ENCODE results near the gene ADCK2. TPM values are rescaled to one million over a fixed set of nuclear protein-coding genes. Genes with fewer than 3 reads are reported as not detected.

Gene ADCK2
- total RNA-seq, 2 donors from 2014 or later, result 25.4 to 40.6 TPM

GRCh38 chr7:140638173-140638791 lies 34.5 kb upstream of the ADCK2 start:
- H3K36me3 ChIP-seq, result no peaks in the 10 kb centered on the region
- H3K9ac ChIP-seq (ENCODE audit: low read depth in 2 of 2, low read length in 2 of 2), result no peak overlapping the region
- DNase-seq, result no peak
- intact Hi-C loops (cut with DNase I), result no loop called here
- H3K27ac ChIP-seq, result no peak overlapping the region
- peaks cover 11% of the 10 kb centered on the region for H3K27me3 ChIP-seq
- no peak for TF ChIP-seq CTCF (IDR thresholded peaks at IDR 0.05)
- no peak overlapping the region for H3K4me3 ChIP-seq
- no peaks in the 10 kb centered on the region for H3K4me1 ChIP-seq
- H3K9me3 ChIP-seq, result no peaks in the 10 kb centered on the region

GRCh38 chr7:140639366-140640053 lies 33.2 kb upstream of the ADCK2 start:
- Histone ChIP-seq H3K4me1 (no peaks in the 10 kb centered on the region), H3K36me3 (no peaks in the 10 kb centered on the region), H3K9me3 (no peaks in the 10 kb centered on the region), H3K4me3 (peak overlapping the region; percentile 50), H3K9ac (ENCODE audit: low read depth in 2 of 2, low read length in 2 of 2) (peak overlapping the region; percentile 62 to 68), H3K27me3 (peaks cover 11% of the 10 kb centered on the region), H3K27ac (peak overlapping the region; percentile 40)
- DNase-seq, result no peak
- no peak for TF ChIP-seq CTCF (IDR thresholded peaks at IDR 0.05)
- intact Hi-C loops (cut with DNase I), result no loop called here

- Histone ChIP-seq H3K9me3 (no peaks in the 10 kb centered on the region), H3K27me3 (peaks cover 11% of the 10 kb centered on the region), H3K9ac (ENCODE audit: low read depth in 2 of 2, low read length in 2 of 2) (peak overlapping the region; percentile 62 to 68), H3K4me3 (peak overlapping the region; percentile 50), H3K4me1 (no peaks in the 10 kb centered on the region), H3K36me3 (no peaks in the 10 kb centered on the region), H3K27ac (peak overlapping the region; percentile 40)
- TF ChIP-seq CTCF (IDR thresholded peaks at IDR 0.05), result no peak
- intact Hi-C loops (cut with DNase I), result no loop called here
- DNase-seq, result no peak
Measured at GRCh38 chr7:140640060-140640637, 32.6 kb upstream of the ADCK2 start.

- peak; percentile 70 for DNase-seq
- H3K27me3 ChIP-seq, result peaks cover 11% of the 10 kb centered on the region
- H3K27ac ChIP-seq, result peak within 1 kb of the TSS; percentile 41
- peak within 1 kb of the TSS; percentile 68 to 70 for H3K9ac ChIP-seq (ENCODE audit: low read depth in 2 of 2, low read length in 2 of 2)
- intact Hi-C loops (cut with DNase I), result no loop called here
- H3K4me1 ChIP-seq, result no peaks in the 10 kb centered on the region
- no peaks in the 10 kb centered on the region for H3K9me3 ChIP-seq
- no peaks in the 10 kb centered on the region for H3K36me3 ChIP-seq
- TF ChIP-seq CTCF (IDR thresholded peaks at IDR 0.05), result no peak
- peak within 1 kb of the TSS; percentile 50 for H3K4me3 ChIP-seq
Measured at GRCh38 chr7:140640727-140641523, 31.8 kb upstream of the ADCK2 start, which contains the start of gene DENND2A. TSS of gene DENND2A (minus strand) at chr7:140640813. CDS start at chr7:140602397, 38,416 bp downstream.

GRCh38 chr7:140641524-140642195 lies 31.1 kb upstream of the ADCK2 start:
- no peak for TF ChIP-seq CTCF (IDR thresholded peaks at IDR 0.05)
- Histone ChIP-seq H3K27ac (no peak overlapping the region), H3K36me3 (no peaks in the 10 kb centered on the region), H3K4me3 (no peak overlapping the region), H3K4me1 (no peaks in the 10 kb centered on the region), H3K9ac (ENCODE audit: low read depth in 2 of 2, low read length in 2 of 2) (peak overlapping the region; percentile 26 to 70), H3K27me3 (peaks cover 11% of the 10 kb centered on the region), H3K9me3 (no peaks in the 10 kb centered on the region)
- DNase-seq, result no peak
- intact Hi-C loops (cut with DNase I), result no loop called here

All from colonic mucosa (tissue), 4 donors.